ENCODE measurements around the gene PHLDA2. TPM values are rescaled to one million over a fixed set of nuclear protein-coding genes. Genes with fewer than 3 reads are reported as not detected.

Gene PHLDA2
- total and polyA plus RNA-seq, 2 experiments from 2014 or later = 3.8 to 16.5 TPM

GRCh38 chr11:2914455-2915195 is 14.6 kb downstream of the PHLDA2 start:
- no peaks in the 10 kb centered on the region for H3K79me2 ChIP-seq (replicated peaks; ENCODE audit: insufficient read depth)
- ATAC-seq (no peak), DNase-seq (ENCODE audit: low spot score) (no peak)
- Mint-ChIP-seq H3K27ac (no peak overlapping the region), H3K36me3 (ENCODE audit: low read depth) (no peaks in the 10 kb centered on the region), H3K4me3 (no peak overlapping the region), H3K9me3 (no peaks in the 10 kb centered on the region), H3K4me1 (peaks cover 17% of the 10 kb centered on the region), H3K27me3 (ENCODE audit: insufficient read depth, low read depth, poor library complexity) (peaks cover 13% of the 10 kb centered on the region)
- no peaks in the 10 kb centered on the region for H3K27me3 ChIP-seq (ENCODE audit: insufficient read depth)
- no peak overlapping the region for H2AFZ ChIP-seq
- no peak overlapping the region for H3K27ac ChIP-seq (ENCODE audit: low read depth)
- TF ChIP-seq NANOG (IDR thresholded peaks at IDR 0.05; ENCODE audit: borderline replicate concordance) (no peak), CREB1 (CRISPR knock-in tag; IDR thresholded peaks at IDR 0.05; ENCODE audit: low read depth) (no peak), ETS1 (IDR thresholded peaks at IDR 0.05) (no peak)
- TF ChIP-seq, protein P1, sequence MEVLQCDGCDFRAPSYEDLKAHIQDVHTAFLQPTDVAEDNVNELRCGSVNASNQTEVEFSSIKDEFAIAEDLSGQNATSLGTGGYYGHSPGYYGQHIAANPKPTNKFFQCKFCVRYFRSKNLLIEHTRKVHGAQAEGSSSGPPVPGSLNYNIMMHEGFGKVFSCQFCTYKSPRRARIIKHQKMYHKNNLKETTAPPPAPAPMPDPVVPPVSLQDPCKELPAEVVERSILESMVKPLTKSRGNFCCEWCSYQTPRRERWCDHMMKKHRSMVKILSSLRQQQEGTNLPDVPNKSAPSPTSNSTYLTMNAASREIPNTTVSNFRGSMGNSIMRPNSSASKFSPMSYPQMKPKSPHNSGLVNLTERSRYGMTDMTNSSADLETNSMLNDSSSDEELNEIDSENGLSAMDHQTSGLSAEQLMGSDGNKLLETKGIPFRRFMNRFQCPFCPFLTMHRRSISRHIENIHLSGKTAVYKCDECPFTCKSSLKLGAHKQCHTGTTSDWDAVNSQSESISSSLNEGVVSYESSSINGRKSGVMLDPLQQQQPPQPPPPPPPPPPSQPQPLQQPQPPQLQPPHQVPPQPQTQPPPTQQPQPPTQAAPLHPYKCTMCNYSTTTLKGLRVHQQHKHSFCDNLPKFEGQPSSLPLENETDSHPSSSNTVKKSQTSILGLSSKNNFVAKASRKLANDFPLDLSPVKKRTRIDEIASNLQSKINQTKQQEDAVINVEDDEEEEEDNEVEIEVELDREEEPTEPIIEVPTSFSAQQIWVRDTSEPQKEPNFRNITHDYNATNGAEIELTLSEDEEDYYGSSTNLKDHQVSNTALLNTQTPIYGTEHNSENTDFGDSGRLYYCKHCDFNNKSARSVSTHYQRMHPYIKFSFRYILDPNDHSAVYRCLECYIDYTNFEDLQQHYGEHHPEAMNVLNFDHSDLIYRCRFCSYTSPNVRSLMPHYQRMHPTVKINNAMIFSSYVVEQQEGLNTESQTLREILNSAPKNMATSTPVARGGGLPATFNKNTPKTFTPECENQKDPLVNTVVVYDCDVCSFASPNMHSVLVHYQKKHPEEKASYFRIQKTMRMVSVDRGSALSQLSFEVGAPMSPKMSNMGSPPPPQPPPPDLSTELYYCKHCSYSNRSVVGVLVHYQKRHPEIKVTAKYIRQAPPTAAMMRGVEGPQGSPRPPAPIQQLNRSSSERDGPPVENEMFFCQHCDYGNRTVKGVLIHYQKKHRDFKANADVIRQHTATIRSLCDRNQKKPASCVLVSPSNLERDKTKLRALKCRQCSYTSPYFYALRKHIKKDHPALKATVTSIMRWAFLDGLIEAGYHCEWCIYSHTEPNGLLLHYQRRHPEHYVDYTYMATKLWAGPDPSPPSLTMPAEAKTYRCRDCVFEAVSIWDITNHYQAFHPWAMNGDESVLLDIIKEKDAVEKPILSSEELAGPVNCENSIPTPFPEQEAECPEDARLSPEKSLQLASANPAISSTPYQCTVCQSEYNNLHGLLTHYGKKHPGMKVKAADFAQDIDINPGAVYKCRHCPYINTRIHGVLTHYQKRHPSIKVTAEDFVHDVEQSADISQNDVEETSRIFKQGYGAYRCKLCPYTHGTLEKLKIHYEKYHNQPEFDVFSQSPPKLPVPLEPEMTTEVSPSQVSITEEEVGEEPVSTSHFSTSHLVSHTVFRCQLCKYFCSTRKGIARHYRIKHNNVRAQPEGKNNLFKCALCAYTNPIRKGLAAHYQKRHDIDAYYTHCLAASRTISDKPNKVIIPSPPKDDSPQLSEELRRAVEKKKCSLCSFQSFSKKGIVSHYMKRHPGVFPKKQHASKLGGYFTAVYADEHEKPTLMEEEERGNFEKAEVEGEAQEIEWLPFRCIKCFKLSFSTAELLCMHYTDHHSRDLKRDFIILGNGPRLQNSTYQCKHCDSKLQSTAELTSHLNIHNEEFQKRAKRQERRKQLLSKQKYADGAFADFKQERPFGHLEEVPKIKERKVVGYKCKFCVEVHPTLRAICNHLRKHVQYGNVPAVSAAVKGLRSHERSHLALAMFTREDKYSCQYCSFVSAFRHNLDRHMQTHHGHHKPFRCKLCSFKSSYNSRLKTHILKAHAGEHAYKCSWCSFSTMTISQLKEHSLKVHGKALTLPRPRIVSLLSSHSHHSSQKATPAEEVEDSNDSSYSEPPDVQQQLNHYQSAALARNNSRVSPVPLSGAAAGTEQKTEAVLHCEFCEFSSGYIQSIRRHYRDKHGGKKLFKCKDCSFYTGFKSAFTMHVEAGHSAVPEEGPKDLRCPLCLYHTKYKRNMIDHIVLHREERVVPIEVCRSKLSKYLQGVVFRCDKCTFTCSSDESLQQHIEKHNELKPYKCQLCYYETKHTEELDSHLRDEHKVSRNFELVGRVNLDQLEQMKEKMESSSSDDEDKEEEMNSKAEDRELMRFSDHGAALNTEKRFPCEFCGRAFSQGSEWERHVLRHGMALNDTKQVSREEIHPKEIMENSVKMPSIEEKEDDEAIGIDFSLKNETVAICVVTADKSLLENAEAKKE (CRISPR knock-in tag; IDR thresholded peaks at IDR 0.05) = no peak
- no peaks in the 10 kb centered on the region for H4K20me1 ChIP-seq (replicated peaks; ENCODE audit: insufficient read depth)
- no peaks in the 10 kb centered on the region for H3K4me1 ChIP-seq (ENCODE audit: insufficient read depth)
- 0 out of 2 replicates have a peak, but pooled peaks cover 3% of the 10 kb centered on the region for H3F3A ChIP-seq (replicated peaks; ENCODE audit: low read depth)
- no peaks in the 10 kb centered on the region for H3K36me3 ChIP-seq (ENCODE audit: insufficient read depth)
- H3K4me2 ChIP-seq = no peak overlapping the region
- H3K9me2 ChIP-seq (ENCODE audit: insufficient read depth) = no peaks in the 10 kb centered on the region
- no peak overlapping the region for H3K4me3 ChIP-seq
